ENCODE data around the gene TMEM203. TPM values are rescaled to one million over a fixed set of nuclear protein-coding genes. Genes with fewer than 3 reads are reported as not detected.
A peak's percentile ranks its signal among the peaks of the same experiment; 100 is the strongest.

The TMEM203 gene
- total RNA-seq, 2 donors from 2014 or later, result 21.3 to 21.4 TPM

- peaks cover 6% of the 10 kb centered on the region for H3K27me3 Mint-ChIP-seq
- DNase-seq (peak; percentile 93 to 97 (median 95)), ATAC-seq (peak; percentile 95)
- H3K9me3 ChIP-seq (ENCODE audit: control insufficient read depth, low read length, poor library complexity, severe bottlenecking), result no peaks in the 10 kb centered on the region
- peak overlapping the region; percentile 16 for H3K27ac Mint-ChIP-seq
- peaks cover 2% of the 10 kb centered on the region for H3K36me3 Mint-ChIP-seq (ENCODE audit: low read depth)
- peaks cover 6% of the 10 kb centered on the region for H3K4me1 Mint-ChIP-seq
- peak overlapping the region; percentile 82 for H3K4me3 Mint-ChIP-seq
These were observed 17.9 kb upstream of the TMEM203 start for GRCh38 chr9:137223078-137223970.

- no peaks in the 10 kb centered on the region for H3K36me3 Mint-ChIP-seq (ENCODE audit: low read depth)
- H3K27ac Mint-ChIP-seq, result no peak within 1 kb of the TSS
- H3K27me3 Mint-ChIP-seq, result peaks cover 2% of the 10 kb centered on the region
- peaks cover 3% of the 10 kb centered on the region for H3K4me1 Mint-ChIP-seq
- DNase-seq (no peak), ATAC-seq (no peak)
- no peaks in the 10 kb centered on the region for H3K9me3 ChIP-seq (ENCODE audit: control insufficient read depth, low read length, poor library complexity, severe bottlenecking)
- H3K4me3 Mint-ChIP-seq, result peak within 1 kb of the TSS; percentile 82
These were observed 17.0 kb upstream of the TMEM203 start, which contains the start of gene RNF208 for GRCh38 chr9:137222190-137223077. Gene RNF208, minus strand, starts transcription at chr9:137222240. Its CDS starts 1,028 bp downstream, at chr9:137221212.

- no peaks in the 10 kb centered on the region for H3K27me3 Mint-ChIP-seq
- H3K27ac Mint-ChIP-seq, result no peak overlapping the region
- H3K36me3 Mint-ChIP-seq (ENCODE audit: low read depth), result no peaks in the 10 kb centered on the region
- DNase-seq, result no peak
- no peak overlapping the region for H3K4me3 Mint-ChIP-seq
- ATAC-seq, result no peak
- H3K9me3 ChIP-seq (ENCODE audit: control insufficient read depth, low read length, poor library complexity, severe bottlenecking), result no peaks in the 10 kb centered on the region
- H3K4me1 Mint-ChIP-seq, result peaks cover 2% of the 10 kb centered on the region
These were observed 16.2 kb upstream of the TMEM203 start for GRCh38 chr9:137221506-137222111.

GRCh38 chr9:137221095-137221505 lies 15.7 kb upstream of the TMEM203 start:
- Mint-ChIP-seq H3K36me3 (ENCODE audit: low read depth) (no peaks in the 10 kb centered on the region), H3K27ac (no peak overlapping the region), H3K4me1 (peaks cover 2% of the 10 kb centered on the region), H3K27me3 (no peaks in the 10 kb centered on the region), H3K4me3 (peak overlapping the region; percentile 52)
- ATAC-seq (no peak), DNase-seq (no peak)
- H3K9me3 ChIP-seq (ENCODE audit: control insufficient read depth, low read length, poor library complexity, severe bottlenecking), result no peaks in the 10 kb centered on the region

DNA sequence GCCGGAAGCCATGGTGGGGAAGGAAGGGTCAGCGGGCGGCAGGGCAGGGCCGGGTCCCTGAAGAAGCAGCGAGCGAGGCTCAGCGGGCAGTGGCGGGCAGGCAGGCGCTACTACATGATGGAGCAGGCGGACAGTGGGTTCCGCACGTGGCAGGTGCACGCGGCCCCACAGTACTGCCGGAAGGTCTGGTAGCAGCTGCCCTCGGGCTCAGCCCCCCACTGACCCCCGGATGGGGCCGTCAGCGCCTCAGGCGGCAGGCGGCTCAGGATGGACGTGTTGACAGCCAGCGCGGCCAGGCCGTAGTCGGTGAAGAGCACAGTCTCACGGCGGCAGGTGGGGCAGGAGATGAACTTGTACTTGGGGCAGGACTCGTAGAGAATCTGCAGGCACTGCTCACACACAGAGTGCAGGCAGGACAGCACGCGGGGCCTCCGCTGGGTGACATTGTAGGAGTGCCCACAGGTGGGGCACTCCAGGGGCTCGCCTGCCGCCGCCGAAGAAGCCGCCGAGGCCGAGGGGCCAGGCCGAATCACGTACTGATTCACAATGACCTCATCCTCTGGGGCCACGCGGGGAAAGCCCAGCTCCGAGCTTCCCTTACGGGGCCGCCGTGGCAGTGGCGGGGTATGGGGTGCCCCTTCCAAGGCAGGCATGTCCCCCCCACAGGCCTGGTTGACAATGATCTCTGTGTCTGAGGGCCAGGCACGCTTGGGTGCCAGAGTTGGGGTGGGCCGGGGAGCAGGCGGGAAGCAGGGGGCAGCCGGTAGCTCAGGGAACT lies 15.1 kb upstream of the TMEM203 start:
- H3K9me3 ChIP-seq (ENCODE audit: control insufficient read depth, low read length, poor library complexity, severe bottlenecking), result no peaks in the 10 kb centered on the region
- H3K36me3 Mint-ChIP-seq (ENCODE audit: low read depth), result no peaks in the 10 kb centered on the region
- DNase-seq, result no peak
- no peak overlapping the region for H3K27ac Mint-ChIP-seq
- peaks cover 2% of the 10 kb centered on the region for H3K4me1 Mint-ChIP-seq
- H3K27me3 Mint-ChIP-seq, result no peaks in the 10 kb centered on the region
- peak overlapping the region; percentile 52 for H3K4me3 Mint-ChIP-seq
- ATAC-seq, result no peak

DNA sequence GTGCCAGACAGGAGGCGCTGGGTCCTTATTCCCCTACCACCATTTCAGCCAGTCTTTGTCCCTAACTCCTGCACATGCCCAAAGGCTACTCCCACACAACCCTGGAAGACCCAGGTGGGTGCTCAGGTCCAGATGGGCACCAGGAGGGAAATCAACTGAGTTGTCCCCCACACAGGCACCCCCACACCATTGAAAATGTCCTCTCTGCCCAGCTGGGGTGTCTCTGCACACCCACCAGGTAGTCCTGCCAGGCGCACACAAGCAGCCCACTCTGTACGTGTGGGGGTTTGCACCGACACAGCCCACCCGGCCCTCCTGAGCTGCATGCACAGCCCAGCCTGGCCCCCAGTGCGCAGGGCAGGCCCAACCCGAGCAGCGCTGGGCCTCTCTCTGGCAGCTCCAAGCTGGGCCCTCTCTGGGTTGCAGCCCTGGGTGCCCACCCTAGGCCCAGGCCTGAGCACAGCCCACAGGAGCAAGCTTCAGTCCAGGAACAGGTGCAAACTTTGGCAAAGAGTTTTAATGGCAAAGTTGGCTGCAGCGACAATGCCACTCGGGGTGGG lies 14.4 kb upstream of the TMEM203 start:
- Mint-ChIP-seq H3K27ac (no peak overlapping the region), H3K4me1 (peaks cover 2% of the 10 kb centered on the region), H3K36me3 (ENCODE audit: low read depth) (no peaks in the 10 kb centered on the region), H3K4me3 (no peak overlapping the region), H3K27me3 (no peaks in the 10 kb centered on the region)
- DNase-seq, result no peak
- no peaks in the 10 kb centered on the region for H3K9me3 ChIP-seq (ENCODE audit: control insufficient read depth, low read length, poor library complexity, severe bottlenecking)
- no peak for ATAC-seq

DNA sequence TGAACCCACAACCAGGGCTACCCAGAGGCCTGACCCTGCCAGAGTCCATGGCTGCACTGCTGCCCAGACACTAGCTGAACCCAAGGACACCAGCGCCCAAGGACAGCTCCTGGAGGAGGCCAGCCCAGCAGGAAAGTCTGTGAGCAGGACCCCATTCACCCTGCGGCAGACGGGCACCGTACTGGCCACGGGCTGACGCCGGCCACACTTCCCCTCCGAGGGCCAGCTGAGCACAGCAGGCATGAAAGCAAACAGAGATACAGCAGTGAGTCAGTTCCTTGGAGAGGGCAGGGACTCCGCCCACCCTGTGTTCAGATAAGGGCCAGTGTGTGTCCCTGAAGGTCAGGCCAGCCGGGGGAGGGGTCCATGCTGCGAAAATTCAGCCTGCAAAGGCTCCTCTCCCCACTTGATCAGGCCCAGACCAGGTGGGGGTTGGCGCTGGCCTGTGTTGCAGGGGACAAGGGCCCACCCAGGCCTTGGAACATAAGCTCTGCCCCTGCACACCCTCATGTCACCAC lies 13.4 kb upstream of the TMEM203 start:
- no peaks in the 10 kb centered on the region for H3K36me3 Mint-ChIP-seq (ENCODE audit: low read depth)
- DNase-seq (no peak), ATAC-seq (no peak)
- H3K27me3 Mint-ChIP-seq, result no peaks in the 10 kb centered on the region
- no peaks in the 10 kb centered on the region for H3K9me3 ChIP-seq (ENCODE audit: control insufficient read depth, low read length, poor library complexity, severe bottlenecking)
- no peak overlapping the region for H3K4me3 Mint-ChIP-seq
- H3K4me1 Mint-ChIP-seq, result peaks cover 2% of the 10 kb centered on the region
- no peak overlapping the region for H3K27ac Mint-ChIP-seq

DNA sequence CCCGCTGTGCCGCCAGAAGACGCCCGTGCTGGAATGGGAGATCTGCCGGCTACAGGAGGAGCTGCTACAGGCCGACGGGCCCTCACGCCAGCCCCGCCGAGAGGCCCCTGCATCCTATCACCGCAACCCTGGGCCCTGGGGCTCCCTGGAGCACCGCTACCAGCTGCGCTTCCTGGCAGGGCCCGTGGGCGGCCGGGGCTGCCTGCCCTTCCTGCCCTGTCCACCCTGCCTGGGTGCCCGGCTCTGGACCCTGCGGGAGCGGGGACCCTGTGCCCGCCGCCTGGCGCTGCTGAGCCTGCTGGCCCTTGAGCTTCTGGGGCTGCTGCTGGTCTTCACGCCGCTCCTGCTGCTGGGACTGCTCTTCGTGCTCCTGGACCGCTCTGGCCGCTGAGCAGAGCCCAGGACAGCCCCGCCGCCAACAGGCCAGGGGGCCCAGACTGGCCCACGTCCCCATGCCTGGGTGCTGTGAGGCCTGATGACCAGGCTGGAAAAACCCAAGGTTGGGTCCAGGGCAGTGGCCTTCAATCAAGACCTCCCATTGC lies 12.8 kb upstream of the TMEM203 start:
- no peak overlapping the region for H3K27ac Mint-ChIP-seq
- H3K9me3 ChIP-seq (ENCODE audit: control insufficient read depth, low read length, poor library complexity, severe bottlenecking), result no peaks in the 10 kb centered on the region
- no peaks in the 10 kb centered on the region for H3K36me3 Mint-ChIP-seq (ENCODE audit: low read depth)
- no peak for ATAC-seq
- H3K4me1 Mint-ChIP-seq, result peaks cover 2% of the 10 kb centered on the region
- no peak overlapping the region for H3K4me3 Mint-ChIP-seq
- H3K27me3 Mint-ChIP-seq, result no peaks in the 10 kb centered on the region
- DNase-seq, result no peak

DNA sequence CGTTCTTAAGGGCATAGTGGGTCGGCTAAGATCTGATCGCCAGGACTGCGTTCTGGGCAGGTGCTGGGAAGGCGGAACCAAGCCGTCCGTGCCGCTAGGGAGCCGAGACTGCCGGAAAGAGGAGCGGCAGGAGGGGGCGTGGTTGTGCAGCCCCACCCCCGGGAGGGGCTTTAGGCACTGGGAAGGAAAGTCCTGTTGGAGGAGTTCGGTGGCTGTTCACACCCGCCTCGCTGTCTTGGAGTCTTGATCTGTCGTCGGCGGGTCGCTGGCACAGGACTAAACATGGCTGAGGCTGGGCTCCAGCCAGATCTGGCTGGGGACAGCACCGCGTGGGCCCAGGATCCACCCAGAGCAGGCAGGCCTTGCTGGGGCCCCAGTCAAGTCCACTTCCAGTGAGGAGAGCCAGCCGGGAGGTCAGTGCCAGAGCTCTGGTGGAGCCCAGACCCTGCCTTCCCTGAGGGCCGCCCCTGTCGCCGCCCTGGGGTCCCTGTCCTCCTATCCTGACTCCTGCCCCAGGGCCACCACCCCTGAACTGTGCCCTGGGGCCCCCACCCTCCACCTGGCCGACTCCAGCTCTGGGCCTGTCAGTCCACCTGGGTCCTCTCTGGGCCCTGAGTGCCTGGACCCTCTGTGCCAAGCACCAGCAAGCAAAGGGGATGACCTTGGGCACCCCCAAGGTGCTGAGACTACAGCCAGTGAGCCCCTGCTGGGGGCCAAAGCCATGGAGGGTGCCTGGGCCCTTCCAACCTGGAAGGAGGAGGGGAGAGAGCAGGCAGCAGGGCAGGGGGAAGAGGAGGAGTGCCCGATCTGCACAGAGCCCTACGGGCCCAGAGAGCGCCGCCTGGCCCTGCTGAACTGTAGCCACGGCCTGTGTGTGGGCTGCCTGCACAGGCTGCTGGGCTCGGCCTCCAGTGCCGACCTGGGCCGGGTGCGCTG lies 12.1 kb upstream of the TMEM203 start:
- ATAC-seq (no peak), DNase-seq (no peak)
- no peaks in the 10 kb centered on the region for H3K4me1 Mint-ChIP-seq
- H3K27me3 Mint-ChIP-seq, result no peaks in the 10 kb centered on the region
- H3K36me3 Mint-ChIP-seq (ENCODE audit: low read depth), result no peaks in the 10 kb centered on the region
- no peaks in the 10 kb centered on the region for H3K9me3 ChIP-seq (ENCODE audit: control insufficient read depth, low read length, poor library complexity, severe bottlenecking)
- H3K4me3 Mint-ChIP-seq, result peak overlapping the region; percentile 25
- H3K27ac Mint-ChIP-seq, result no peak overlapping the region

DNA sequence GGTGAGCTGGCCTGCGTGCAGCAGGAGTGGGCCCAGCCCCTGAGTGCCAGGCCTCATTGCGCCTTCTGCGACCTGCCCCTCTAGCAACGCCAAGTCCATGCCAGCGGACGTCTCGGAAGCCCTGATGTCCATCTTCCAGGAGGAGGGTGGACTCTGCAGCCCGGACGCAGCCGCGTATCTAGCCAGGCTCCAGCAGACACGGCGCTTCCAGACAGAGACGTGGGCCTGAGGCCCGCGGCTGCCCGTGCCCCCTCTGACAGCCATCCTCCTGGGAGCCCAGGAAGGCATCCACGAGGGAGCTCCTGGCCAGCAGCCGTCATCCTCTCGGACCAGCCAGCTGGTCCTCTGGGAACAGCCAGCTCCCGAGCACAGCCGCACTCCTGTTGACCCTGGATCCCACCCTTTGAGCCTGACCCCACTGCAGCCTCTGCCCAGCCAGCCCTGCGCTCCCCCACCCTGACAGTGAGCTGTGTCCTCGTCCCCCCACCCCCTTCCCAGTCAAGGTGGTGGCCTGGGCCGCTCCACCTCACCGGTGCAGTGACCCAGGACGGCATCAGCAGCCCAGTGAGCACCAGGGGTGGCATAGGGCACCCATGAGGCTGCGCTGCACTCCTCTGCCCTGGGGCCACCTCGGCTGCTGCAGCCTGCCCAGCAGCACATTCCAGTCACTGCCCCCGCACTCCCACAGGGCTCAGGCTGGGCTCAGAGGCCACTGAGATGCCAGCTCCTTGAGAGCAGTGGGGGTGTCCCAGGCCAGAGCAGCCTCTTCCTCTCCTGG lies 10.9 kb upstream of the TMEM203 start:
- Mint-ChIP-seq H3K4me1 (no peaks in the 10 kb centered on the region), H3K4me3 (no peak overlapping the region), H3K27me3 (no peaks in the 10 kb centered on the region), H3K36me3 (ENCODE audit: low read depth) (no peaks in the 10 kb centered on the region), H3K27ac (no peak overlapping the region)
- no peak for DNase-seq
- no peaks in the 10 kb centered on the region for H3K9me3 ChIP-seq (ENCODE audit: control insufficient read depth, low read length, poor library complexity, severe bottlenecking)
- no peak for ATAC-seq

Data from T-helper 17 cell (primary cell).